GM12878 (cell line): Measurements from ENCODE around the gene MSH5. TPM values are rescaled to one million over a fixed set of nuclear protein-coding genes. Genes with fewer than 3 reads are reported as not detected.

Experiments
- ATAC-seq: fragments of 200-7000 bp; cut with Tn5 transposase; 3 replicates; pipeline ENCODE4 v1.9.1; 2020; ENCODE audit warnings: mild to moderate bottlenecking, moderate library complexity
- BruUV-seq: library from RNA; stranded (reverse); fragments of 400-500 nt; replicated peaks from 2 replicates; lab custom pipeline; 2021; lab: Mats Ljungman, UMichigan
- CTCF ChIA-PET: fragments of 300-600 bp; sonication (Branson Sonifier 250); formaldehyde crosslinking; extraction: SDS; loops from one replicate; lab custom pipeline; 2021; ENCODE audit warnings: inconsistent platforms; lab: Yijun Ruan, JAX
- POLR2A ChIA-PET: fragments of 350-600 bp; formaldehyde crosslinking; extraction: SDS; loops from one replicate; lab custom pipeline; 2021; ENCODE audit warnings: inconsistent platforms; lab: Charles Lee
- RAD21 ChIA-PET: fragments of 300-600 bp; sonication (Branson Sonifier 250); formaldehyde crosslinking; loops from one replicate; lab custom pipeline; 2023; ENCODE audit warnings: antibody characterized with exemption; ENCODE audit not compliant: unreplicated experiment; lab: Charles Lee
- SMC1A ChIA-PET: fragments of 300-600 bp; sonication (Branson Sonifier 250); formaldehyde crosslinking; loops from one replicate; lab custom pipeline; 2023; ENCODE audit not compliant: unreplicated experiment, uncharacterized antibody; lab: Charles Lee
- DNase-seq: peaks from one replicate; pipeline ENCODE4 v3.0.0-alpha.2; 2011; ENCODE audit warnings: low read depth, low spot score
- FAIRE-seq: peaks from 3 replicates; lab custom pipeline; 2011; peaks lifted over from hg19 to GRCh38; lab: Jason Lieb, UNC
- H2AFZ ChIP-seq: 2 replicates; pipeline ENCODE4 v1.6.0; 2011; ENCODE audit warnings: low read depth, low read length, control low read depth; ENCODE audit not compliant: control insufficient read depth
- H3K27ac ChIP-seq: 2 replicates; pipeline ENCODE4 v1.5.1; 2011; ENCODE audit warnings: control low read depth; ENCODE audit not compliant: control insufficient read depth, insufficient read depth
- H3K27me3 ChIP-seq, 2 experiments: replicated peaks in 1 of 2; 2 replicates each; pipeline versions ENCODE4 v1.6.0 to v1.6.1; 2011; ENCODE audit warnings: low read length in 1 of 2; ENCODE audit not compliant: control insufficient read depth in 2 of 2, insufficient read depth in 2 of 2
- H3K36me3 ChIP-seq, 2 experiments: 2 replicates each; pipeline ENCODE4 v1.5.1; 2011; ENCODE audit warnings: low read length in 1 of 2; ENCODE audit not compliant: control insufficient read depth in 2 of 2, insufficient read depth in 2 of 2
- H3K4me1 ChIP-seq: 2 replicates; pipeline ENCODE4 v1.6.1; 2011; ENCODE audit warnings: mild to moderate bottlenecking, low read length, moderate library complexity, mixed read lengths; ENCODE audit not compliant: control insufficient read depth, insufficient read depth
- H3K4me2 ChIP-seq: 2 replicates; pipeline ENCODE4 v1.6.0; 2011; ENCODE audit warnings: control low read depth; ENCODE audit not compliant: control insufficient read depth, insufficient read depth
- H3K4me3 ChIP-seq: fragments of 200-600 bp; sonication (generic); 2 replicates; pipeline ENCODE4 v1.5.1; 2016
- H3K79me2 ChIP-seq: 2 replicates; pipeline ENCODE4 v1.6.0; 2011; ENCODE audit warnings: low read length; ENCODE audit not compliant: control insufficient read depth, insufficient read depth
- H3K9ac ChIP-seq: 2 replicates; pipeline ENCODE4 v1.8.0; 2011; ENCODE audit warnings: low read length, control low read depth, mixed read lengths; ENCODE audit not compliant: control insufficient read depth, insufficient read depth
- H3K9me3 ChIP-seq: replicated peaks from 3 replicates; pipeline ENCODE4 v1.5.1; 2011; ENCODE audit warnings: mild to moderate bottlenecking, low read length; ENCODE audit not compliant: control insufficient read depth, insufficient read depth
- H4K20me1 ChIP-seq: 2 replicates; pipeline ENCODE4 v1.6.0; 2011; ENCODE audit not compliant: control insufficient read depth, insufficient read depth
- BCL11A ChIP-seq: IDR thresholded peaks from 2 replicates; pipeline ENCODE4 v1.6.1; 2011; ENCODE audit warnings: low read depth, low read length
- DPF2 ChIP-seq: fragments of 450-650 bp; IDR thresholded peaks from 2 replicates; pipeline ENCODE4 v1.6.1; 2017; ENCODE audit warnings: mild to moderate bottlenecking
- EED ChIP-seq: sonication (generic); IDR thresholded peaks from 2 replicates; pipeline ENCODE4 v1.6.1; 2016; ENCODE audit warnings: antibody characterized with exemption, low read depth
- EGR1 ChIP-seq, 2 experiments: IDR thresholded peaks; 1 replicate in 1 of 2; 2 replicates in 1 of 2; pipeline ENCODE4 v1.6.1; 2011 to 2012; ENCODE audit warnings: low read depth in 2 of 2, low read length in 2 of 2, borderline replicate concordance in 1 of 2, mild to moderate bottlenecking in 1 of 2, moderate library complexity in 1 of 2
- IKZF1 ChIP-seq: fragments of 450-650 bp; conservative IDR thresholded peaks from 2 replicates; pipeline ENCODE4 v1.6.1; 2017; ENCODE audit warnings: antibody characterized with exemption, mild to moderate bottlenecking
- KAT2A ChIP-seq: conservative IDR thresholded peaks from 2 replicates; pipeline ENCODE4 v1.6.1; 2011; ENCODE audit warnings: low read depth, low read length; ENCODE audit not compliant: control insufficient read depth
- MYC ChIP-seq: IDR thresholded peaks from 2 replicates; pipeline ENCODE4 v1.6.1; 2011; ENCODE audit warnings: mild to moderate bottlenecking, low read length, moderate library complexity, inconsistent platforms; ENCODE audit not compliant: insufficient read depth, insufficient replicate concordance, insufficient read length, severe bottlenecking
- SREBF2 ChIP-seq: IDR thresholded peaks from 2 replicates; pipeline ENCODE4 v1.6.1; 2012; ENCODE audit warnings: mild to moderate bottlenecking, low read length
- TCF12 ChIP-seq: IDR thresholded peaks from 2 replicates; pipeline ENCODE4 v1.6.1; 2011; ENCODE audit warnings: low read depth, mild to moderate bottlenecking, low read length
- ZNF217 ChIP-seq: fragments of 450-650 bp; IDR thresholded peaks from 2 replicates; pipeline ENCODE4 v1.6.1; 2017; ENCODE audit warnings: antibody characterized with exemption, mild to moderate bottlenecking
- WGBS: methylation state at CpG from one replicate; pipeline ENCODE4 v1.1.6; 2016; ENCODE audit warnings: low lambda C conversion rate; ENCODE audit not compliant: insufficient replicate concordance, insufficient coverage; ENCODE audit errors: missing lambda C conversion rate; 5-methylcytosine and 5-hydroxymethylcytosine counted together
- in situ Hi-C: fragments of 300-500 bp; cut with MboI; formaldehyde crosslinking; loops from 9 replicates; pipeline ENCODE4 v1.14.3; 2018; ENCODE audit warnings: mixed read lengths
- intact Hi-C: fragments of 100-400 bp; cut with micrococcal nuclease; formaldehyde crosslinking; loops from one replicate; pipeline ENCODE4 v1.14.2; 2022; ENCODE audit not compliant: unreplicated experiment
- polyA plus RNA-seq, 11 experiments: library from polyadenylated mRNA; depleted of rRNA in 4 of 11; unstranded in 6 of 11; stranded (reverse) in 5 of 11; fragments of >200 nt; fragmentation: Nextera tagmentation in 4 of 11; fragmentation: Illumina TruSeq in 1 of 11; extraction: Ambion mirVana in 4 of 11; extraction: Trizol in 1 of 11; gene quantifications; 1 replicate in 1 of 11; 2 replicates in 10 of 11; pipeline versions ENCODE4 v1.2.1 to v1.2.3, GENCODE V29; 2011 to 2016; ENCODE audit warnings: inconsistent platforms in 2 of 11, missing spikeins in 2 of 11, low read depth in 1 of 11
- total RNA-seq, 4 experiments: library from RNA; depleted of rRNA in 3 of 4; stranded (reverse); fragments of >200 nt in 3 of 4; fragmentation: Illumina TruSeq in 1 of 4; extraction: Trizol in 1 of 4; gene quantifications; 2 replicates each; pipeline versions ENCODE4 v1.2.1 to v1.2.3, GENCODE V29; 2013 to 2021

Gene MSH5
- total and polyA plus RNA-seq, 10 of the 15 experiments (the other 5 are each of a cell fraction or from before 2014, with no cell fraction given), result 9.1 to 52.7 (median 30.0) TPM

DNA sequence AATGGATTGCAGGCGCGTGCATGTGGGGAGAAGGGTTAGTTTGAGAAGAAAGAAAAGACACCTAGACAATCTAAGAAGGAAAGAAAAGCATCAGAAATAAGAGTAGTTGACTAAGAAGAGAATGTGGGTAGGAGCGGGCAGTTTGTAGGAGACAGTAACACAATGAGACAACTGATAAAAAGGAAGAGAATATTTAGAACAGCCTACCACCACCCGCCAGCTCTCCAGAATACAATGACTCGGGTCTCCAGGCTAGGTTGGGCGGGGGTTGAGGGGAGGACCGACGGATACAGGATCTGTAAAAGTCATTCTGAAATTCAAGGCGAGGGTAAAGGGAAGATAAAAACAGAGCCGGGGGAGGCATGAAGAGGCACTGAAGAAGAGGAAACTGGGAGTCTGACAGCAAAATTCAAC is 37.4 kb upstream of the MSH5 start:
- TF ChIP-seq EED (no peak), BCL11A (no peak), TCF12 (no peak), IKZF1 (no peak), MYC (no peak), DPF2 (no peak), KAT2A (no peak), ZNF217 (no peak), EGR1 (IDR thresholded peaks at IDR 0.05; ENCODE audit: borderline replicate concordance in 1 of 2, low read depth in 2 of 2, low read length in 2 of 2) (no peak), SREBF2 (no peak)
- H3K9ac ChIP-seq, result peak overlapping the region; percentile 69
- peaks cover 0 to 2% of the 10 kb centered on the region in 2 experiments; a peak in 2 of 4 replicates for H3K36me3 ChIP-seq
- in situ Hi-C loops (no loop called here), intact Hi-C loops (loop anchor here (2.0 kb wide), 1 partner anchor 36 kb away; no protein-coding TSS in a partner anchor)
- no peak for DNase-seq
- H3K4me3 ChIP-seq, result peak overlapping the region; percentile 96
- TSS peak; percentile 63 for BruUV-seq
- POLR2A ChIA-PET, result interaction anchor here (0.9 to 3.2 kb wide), 11 partner anchors 35 to 196 kb away, joined by 3 to 23 read pairs (median 5); partner anchors contain the start of genes CLIC1, DDX39B, EHMT2 and GPANK1
- peak overlapping the region; percentile 91 for H3K27ac ChIP-seq
- RAD21 ChIA-PET, result interaction anchor here (0.8 to 1.7 kb wide), 7 partner anchors 29 to 161 kb away, joined by 3 to 8 read pairs (median 4); partner anchors contain the start of genes CLIC1 and NEU1
- no peak for FAIRE-seq
- no peaks in the 10 kb centered on the region for H4K20me1 ChIP-seq
- CTCF ChIA-PET, result interaction anchor here (0.6 to 1.5 kb wide), 8 partner anchors 8 to 208 kb away, joined by 3 to 10 read pairs (median 4); partner anchors contain the start of gene MSH5
- ATAC-seq, result peak; percentile 25
- peak overlapping the region; percentile 57 for H2AFZ ChIP-seq
- H3K27me3 ChIP-seq, result no peaks in the 10 kb centered on the region
- H3K9me3 ChIP-seq, result no peaks in the 10 kb centered on the region
- H3K79me2 ChIP-seq, result peaks cover 17% of the 10 kb centered on the region
- peaks cover 9% of the 10 kb centered on the region; the same call in 1 of the 2 replicates for H3K4me1 ChIP-seq
- peak overlapping the region; percentile 81 for H3K4me2 ChIP-seq
- SMC1A ChIA-PET, result interaction anchor here (0.7 to 3.1 kb wide), 5 partner anchors 32 to 427 kb away, joined by 3 to 18 read pairs (median 4); partner anchors contain the start of genes CLIC1, DDX39B and LY6G5B
- under 1% methylated on average over 10 of the region's 10 CpGs for WGBS
